ENCODE measurements around the gene TTC28. TPM values are rescaled to one million over a fixed set of nuclear protein-coding genes. Genes with fewer than 3 reads are reported as not detected.

Gene TTC28
- total RNA-seq, 1 donor from 2014 or later: 23.2 TPM

- no peak overlapping the region for H2AFZ ChIP-seq (ENCODE audit: low read depth, low read length)
- no peaks in the 10 kb centered on the region for H3K36me3 ChIP-seq (ENCODE audit: insufficient read depth, low read length)
- H3K27me3 Mint-ChIP-seq (ENCODE audit: low read depth, unreplicated experiment): peaks cover 12% of the 10 kb centered on the region
- no peak overlapping the region for H3K9ac ChIP-seq (ENCODE audit: low read length)
- DNase-seq (ENCODE audit: low read depth) (no peak), FAIRE-seq (no peak)
- H3K4me3 ChIP-seq (ENCODE audit: insufficient read depth, low read depth, low read length): no peak overlapping the region
- H3K27ac ChIP-seq (ENCODE audit: low read depth, low read length): no peak overlapping the region
- H3K9me3 Mint-ChIP-seq (ENCODE audit: unreplicated experiment): peaks cover 2% of the 10 kb centered on the region
- H4K20me1 ChIP-seq (ENCODE audit: insufficient read depth, low read length): no peaks in the 10 kb centered on the region
- H3K4me3 Mint-ChIP-seq (ENCODE audit: unreplicated experiment): peak overlapping the region; percentile 1
- H3K9me3 ChIP-seq (ENCODE audit: insufficient read depth, low read depth, low read length): no peaks in the 10 kb centered on the region
- H3K4me1 Mint-ChIP-seq (ENCODE audit: low read depth, unreplicated experiment): peaks cover 20% of the 10 kb centered on the region
- no peaks in the 10 kb centered on the region for H3K79me2 ChIP-seq (ENCODE audit: insufficient read depth, low read length)
- no peak overlapping the region for H3K27ac Mint-ChIP-seq (ENCODE audit: unreplicated experiment)
- peaks cover 21% of the 10 kb centered on the region for H3K4me1 ChIP-seq (ENCODE audit: insufficient read depth, low read length)
- H3K36me3 Mint-ChIP-seq (ENCODE audit: low read depth, unreplicated experiment): no peaks in the 10 kb centered on the region
- TF ChIP-seq CTCF (IDR thresholded peaks at IDR 0.05; ENCODE audit: insufficient read depth, low read depth, low read length): no peak
- no peak for TF ChIP-seq EZH2 (IDR thresholded peaks at IDR 0.05; ENCODE audit: insufficient read depth, low read length)
- no peak overlapping the region for H3K4me2 ChIP-seq (ENCODE audit: low read length)
- no peaks in the 10 kb centered on the region for H3K27me3 ChIP-seq (ENCODE audit: insufficient read depth, low read length)
Observed at GRCh38 chr22:28008056-28008455, 671.6 kb downstream of the TTC28 start.

GRCh38 chr22:28006271-28006670 is 673.4 kb downstream of the TTC28 start:
- H3K4me3 ChIP-seq (ENCODE audit: insufficient read depth, low read depth, low read length): no peak overlapping the region
- no peaks in the 10 kb centered on the region for H3K79me2 ChIP-seq (ENCODE audit: insufficient read depth, low read length)
- Mint-ChIP-seq H3K36me3 (ENCODE audit: low read depth, unreplicated experiment) (peaks cover 5% of the 10 kb centered on the region), H3K4me1 (ENCODE audit: low read depth, unreplicated experiment) (peaks cover 20% of the 10 kb centered on the region), H3K4me3 (ENCODE audit: unreplicated experiment) (no peak overlapping the region), H3K9me3 (ENCODE audit: unreplicated experiment) (peaks cover 2% of the 10 kb centered on the region), H3K27me3 (ENCODE audit: low read depth, unreplicated experiment) (peaks cover 12% of the 10 kb centered on the region), H3K27ac (ENCODE audit: unreplicated experiment) (peak overlapping the region; percentile 34)
- DNase-seq (ENCODE audit: low read depth) (peak; percentile 52), FAIRE-seq (peak; percentile 71)
- H3K9me3 ChIP-seq (ENCODE audit: insufficient read depth, low read depth, low read length): no peaks in the 10 kb centered on the region
- no peaks in the 10 kb centered on the region for H3K36me3 ChIP-seq (ENCODE audit: insufficient read depth, low read length)
- H3K4me2 ChIP-seq (ENCODE audit: low read length): peak overlapping the region; percentile 16
- H4K20me1 ChIP-seq (ENCODE audit: insufficient read depth, low read length): no peaks in the 10 kb centered on the region
- no peaks in the 10 kb centered on the region for H3K27me3 ChIP-seq (ENCODE audit: insufficient read depth, low read length)
- no peak for TF ChIP-seq CTCF (IDR thresholded peaks at IDR 0.05; ENCODE audit: insufficient read depth, low read depth, low read length)
- no peak overlapping the region for H2AFZ ChIP-seq (ENCODE audit: low read depth, low read length)
- H3K27ac ChIP-seq (ENCODE audit: low read depth, low read length): no peak overlapping the region
- no peak overlapping the region for H3K9ac ChIP-seq (ENCODE audit: low read length)
- H3K4me1 ChIP-seq (ENCODE audit: insufficient read depth, low read length): peaks cover 21% of the 10 kb centered on the region

GRCh38 chr22:28005513-28005912 is 674.1 kb downstream of the TTC28 start:
- Mint-ChIP-seq H3K27ac (ENCODE audit: unreplicated experiment) (no peak overlapping the region), H3K4me3 (ENCODE audit: unreplicated experiment) (no peak overlapping the region), H3K4me1 (ENCODE audit: low read depth, unreplicated experiment) (peaks cover 20% of the 10 kb centered on the region), H3K36me3 (ENCODE audit: low read depth, unreplicated experiment) (peaks cover 5% of the 10 kb centered on the region), H3K9me3 (ENCODE audit: unreplicated experiment) (peaks cover 2% of the 10 kb centered on the region), H3K27me3 (ENCODE audit: low read depth, unreplicated experiment) (peaks cover 12% of the 10 kb centered on the region)
- TF ChIP-seq CTCF (IDR thresholded peaks at IDR 0.05; ENCODE audit: insufficient read depth, low read depth, low read length): no peak
- no peak for TF ChIP-seq EZH2 (IDR thresholded peaks at IDR 0.05; ENCODE audit: insufficient read depth, low read length)
- no peaks in the 10 kb centered on the region for H3K27me3 ChIP-seq (ENCODE audit: insufficient read depth, low read length)
- DNase-seq (ENCODE audit: low read depth) (peak; percentile 36), FAIRE-seq (no peak)
- H3K9ac ChIP-seq (ENCODE audit: low read length): no peak overlapping the region
- peaks cover 21% of the 10 kb centered on the region for H3K4me1 ChIP-seq (ENCODE audit: insufficient read depth, low read length)
- no peaks in the 10 kb centered on the region for H4K20me1 ChIP-seq (ENCODE audit: insufficient read depth, low read length)
- H3K36me3 ChIP-seq (ENCODE audit: insufficient read depth, low read length): no peaks in the 10 kb centered on the region
- H3K4me3 ChIP-seq (ENCODE audit: insufficient read depth, low read depth, low read length): no peak overlapping the region
- H2AFZ ChIP-seq (ENCODE audit: low read depth, low read length): no peak overlapping the region
- H3K27ac ChIP-seq (ENCODE audit: low read depth, low read length): no peak overlapping the region
- peak overlapping the region; percentile 16 for H3K4me2 ChIP-seq (ENCODE audit: low read length)
- no peaks in the 10 kb centered on the region for H3K9me3 ChIP-seq (ENCODE audit: insufficient read depth, low read depth, low read length)
- no peaks in the 10 kb centered on the region for H3K79me2 ChIP-seq (ENCODE audit: insufficient read depth, low read length)
